Heart right ventricle (tissue), 16 donors: ENCODE data around the gene WDR18. TPM values are rescaled to one million over a fixed set of nuclear protein-coding genes. Genes with fewer than 3 reads are reported as not detected.

ENCODE experiments used
- ATAC-seq, 8 donors: fragments of 200-7000 bp; cut with Tn5 transposase; one replicate each; pipeline ENCODE4 v1.9.1; 2020; ENCODE audit warnings: mild to moderate bottlenecking in 8 of 8, moderate library complexity in 8 of 8, moderate number of reproducible peaks in 1 of 8
- DNase-seq, 2 donors: peaks; one replicate each; pipeline ENCODE4 v3.0.0-alpha.2; 2020
- H3K27ac ChIP-seq, 10 donors: fragments of 200-600 bp; sonication (generic) in 2 of 10; one replicate each; pipeline versions ENCODE4 v1.5.0 to v1.8.0; 2020 to 2022; ENCODE audit warnings: mild to moderate bottlenecking in 3 of 10
- H3K27me3 ChIP-seq, 7 donors: fragments of 200-600 bp; one replicate each; pipeline ENCODE4 v1.8.0; 2021 to 2022; ENCODE audit warnings: mild to moderate bottlenecking in 2 of 7
- H3K36me3 ChIP-seq, 9 donors: fragments of 200-600 bp; sonication (generic) in 1 of 9; one replicate each; pipeline versions ENCODE4 v1.5.0 to v1.8.0; 2020 to 2022; ENCODE audit warnings: mild to moderate bottlenecking in 2 of 9
- H3K4me1 ChIP-seq, 9 donors: fragments of 200-600 bp; sonication (generic) in 1 of 9; one replicate each; pipeline versions ENCODE4 v1.5.0 to v1.8.0; 2020 to 2022; ENCODE audit warnings: mild to moderate bottlenecking in 4 of 9
- H3K4me3 ChIP-seq, 10 donors: fragments of 200-600 bp; sonication (generic) in 2 of 10; one replicate each; pipeline versions ENCODE4 v1.5.0 to v1.8.0; 2020 to 2022; ENCODE audit warnings: mild to moderate bottlenecking in 7 of 10, moderate library complexity in 2 of 10
- H3K9me3 ChIP-seq, 11 donors: fragments of 200-600 bp in 10 of 11; sonication (generic) in 2 of 11; one replicate each; pipeline versions ENCODE4 v1.5.0 to v1.8.0; 2013 to 2022; ENCODE audit warnings: mild to moderate bottlenecking in 2 of 11, control low read depth in 1 of 11, moderate library complexity in 1 of 11
- CTCF ChIP-seq, 9 donors: fragments of 200-600 bp; sonication (generic) in 2 of 9; IDR thresholded peaks; one replicate each; pipeline versions ENCODE4 v1.5.0 to v1.8.0; 2021 to 2022; ENCODE audit warnings: antibody characterized with exemption in 9 of 9, mild to moderate bottlenecking in 5 of 9, moderate library complexity in 1 of 9
- WGBS, 2 donors: extraction: QIAGEN DNeasy Blood & Tissue Kit; methylation state at CpG; one replicate each; pipeline ENCODE4 v1.1.7; 2013; ENCODE audit warnings: inconsistent platforms in 1 of 2; 5-methylcytosine and 5-hydroxymethylcytosine counted together
- intact Hi-C, 10 donors: fragments of 100-400 bp; cut with DNase I; formaldehyde crosslinking; loops; one replicate each; pipeline versions ENCODE4 v1.11.1 to v1.14.2; 2022
- polyA plus RNA-seq, 2 donors: library from polyadenylated mRNA; stranded (reverse); fragments of 200-250 nt; gene quantifications; one replicate each; pipeline ENCODE4 v1.2.3, GENCODE V29; 2013
- total RNA-seq, 10 donors: library from RNA; stranded (reverse); fragmentation: NEBNext Ultra II Directional in 3 of 10; extraction: Animal tissue kit (Norgen Biotek cat#: 25700) in 3 of 10; gene quantifications; one replicate each; pipeline versions ENCODE4 v1.2.1 to v1.2.4, GENCODE V29; 2021 to 2023
- donor health status: Arrhythmogenic right ventricular cardiomyopathy.
- donor health status: ischemic (EF 13 %, LVEDD 7.1; RV severe dilation, severe dysfunction).
- donor health status: healthy with polysubstance abuse.
- donor health status: DM: no; HTN: yes; CAD: no.
- donor health status: DM: no; HTN: no; CAD: no.
- donor health status: ischemic (EF 25% LVEDD 6.9; RV normal size, moderate dysfunction).
- donor health status: ischemic (EF 25% LVEDD 5.7; RV mildly dilated, moderate dysfunction).
- donor health status: healthy.
- donor health status: DM: yes; HTN: yes; CAD: no.
- donor health status: Ischemic cardiomyopathy.
- donor health status: ischemic (EF 35%, LVEDD 5.7; RV mildly dilated, moderate dysfunction).
- donor health status: nonischemic (EF 11% LVEDD 7.7; RV severe dilation, severe dysfunction).
- donor health status: DM: yes; HTN: yes; CAD: no.
- donor health status: PGD.
- donor health status: ischemic (EF 29% LVEDD 5.4; RV normal size, mild dysfunction).
- donor health status: nonischemic (EF 23%, LVEDD 6.1; RV moderate dilation, normal function).

The WDR18 gene
- total and polyA plus RNA-seq, 12 donors = 17.3 to 66.4 (median 21.0) TPM

DNA sequence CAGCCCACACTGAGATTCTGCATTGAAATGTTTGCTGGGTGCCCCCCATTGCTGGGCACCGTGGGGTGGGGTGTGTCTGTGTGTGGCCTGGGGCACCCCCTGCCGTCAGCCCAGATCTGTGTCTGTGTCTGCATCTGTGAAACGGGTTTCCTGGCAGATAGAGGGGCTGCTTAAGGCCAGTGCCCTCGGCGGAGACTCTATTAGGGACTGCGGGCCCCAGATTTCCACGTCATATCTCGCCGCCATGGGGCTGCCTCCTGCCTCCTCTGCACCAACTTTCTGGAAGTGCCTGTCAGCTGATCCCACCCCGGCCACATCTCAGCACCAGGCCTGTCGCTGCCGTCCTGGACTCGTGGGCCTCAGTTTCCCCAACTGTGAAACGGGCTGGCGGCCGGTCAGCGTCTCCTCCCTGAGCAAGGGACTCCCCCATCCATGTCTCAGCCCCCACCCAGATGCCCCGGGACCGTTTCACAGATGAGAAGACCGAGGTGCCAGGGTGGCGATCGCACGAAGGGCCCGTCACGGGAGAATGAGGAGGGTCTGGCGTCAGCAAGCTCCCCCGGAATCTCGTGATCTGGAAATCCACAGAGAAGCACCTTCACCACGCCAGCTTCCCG, 36.9 kb upstream of the WDR18 start:
- no peaks in the 10 kb centered on the region for H3K27me3 ChIP-seq
- H3K36me3 ChIP-seq = peaks cover 0 to 19% (median 0%) of the 10 kb centered on the region in 9 donors
- peak overlapping the region in 1 of 10 donors; percentile 47 for H3K27ac ChIP-seq
- ATAC-seq (peak in 2 of 8 donors; percentile 11 to 20), DNase-seq (no peak)
- WGBS, 2 donors = 91 to 96% methylated on average over 30 of the region's 30 CpGs
- H3K9me3 ChIP-seq = peaks cover 0 to 4% (median 0%) of the 10 kb centered on the region in 11 donors
- TF ChIP-seq CTCF (IDR thresholded peaks at IDR 0.05) = no peak
- intact Hi-C loops = no loop called here
- H3K4me3 ChIP-seq = no peak overlapping the region
- peaks cover 0 to 24% (median 0%) of the 10 kb centered on the region in 9 donors for H3K4me1 ChIP-seq

GRCh38 chr19:947707-948539, 36.2 kb upstream of the WDR18 start:
- intact Hi-C loops = no loop called here
- 87 to 88% methylated on average over 47 of the region's 47 CpGs for WGBS, 2 donors
- Histone ChIP-seq H3K36me3 (peaks cover 0 to 11% (median 0%) of the 10 kb centered on the region in 9 donors), H3K9me3 (peaks cover 0 to 4% (median 0%) of the 10 kb centered on the region in 11 donors), H3K27ac (peak overlapping the region in 1 of 10 donors; percentile 47), H3K4me1 (peaks cover 0 to 32% (median 3%) of the 10 kb centered on the region in 9 donors), H3K27me3 (no peaks in the 10 kb centered on the region), H3K4me3 (no peak overlapping the region)
- TF ChIP-seq CTCF (IDR thresholded peaks at IDR 0.05) = no peak
- DNase-seq = peak; percentile 53 to 59
- ATAC-seq = peak; percentile 50 to 79 (median 72)

- H3K4me1 ChIP-seq = peaks cover 0 to 39% (median 6%) of the 10 kb centered on the region in 9 donors
- H3K27me3 ChIP-seq = no peaks in the 10 kb centered on the region
- TF ChIP-seq CTCF (IDR thresholded peaks at IDR 0.05) = no peak
- H3K27ac ChIP-seq = no peak overlapping the region
- H3K36me3 ChIP-seq = peaks cover 0 to 6% (median 0%) of the 10 kb centered on the region in 9 donors
- ATAC-seq (no peak), DNase-seq (no peak)
- no peak overlapping the region for H3K4me3 ChIP-seq
- WGBS, 2 donors = 89 to 92% methylated on average over 24 to 25 of the region's 25 CpGs
- intact Hi-C loops = no loop called here
- H3K9me3 ChIP-seq = no peaks in the 10 kb centered on the region
These were observed 35.2 kb upstream of the WDR18 start for GRCh38 chr19:948842-949496.

GRCh38 chr19:950352-951066, 33.6 kb upstream of the WDR18 start:
- Histone ChIP-seq H3K9me3 (no peaks in the 10 kb centered on the region), H3K4me1 (peaks cover 0 to 39% (median 6%) of the 10 kb centered on the region in 9 donors), H3K27ac (no peak overlapping the region), H3K27me3 (no peaks in the 10 kb centered on the region), H3K36me3 (peaks cover 0 to 6% (median 0%) of the 10 kb centered on the region in 9 donors), H3K4me3 (no peak overlapping the region)
- ATAC-seq = no peak
- 85 to 91% methylated on average over 17 of the region's 17 CpGs for WGBS, 2 donors
- no peak for DNase-seq
- intact Hi-C loops = no loop called here
- TF ChIP-seq CTCF (IDR thresholded peaks at IDR 0.05) = no peak
